Nephron (organoid): Measurements from ENCODE around the gene PDLIM5.

ENCODE experiments used
- H3K27ac Mint-ChIP-seq, 3 experiments: 2 replicates each; pipeline ENCODE4 v1.8.0; 2020; ENCODE audit warnings: mixed read lengths in 3 of 3, mild to moderate bottlenecking in 2 of 3, moderate library complexity in 1 of 3
- H3K27me3 Mint-ChIP-seq: 2 replicates; pipeline ENCODE4 v1.8.0; 2021; ENCODE audit warnings: low read depth, mild to moderate bottlenecking, moderate library complexity, mixed read lengths
- H3K36me3 Mint-ChIP-seq: 2 replicates; pipeline ENCODE4 v1.8.0; 2020; ENCODE audit warnings: low read depth, mixed read lengths
- H3K4me1 Mint-ChIP-seq: 2 replicates; pipeline ENCODE4 v1.8.0; 2020; ENCODE audit warnings: mixed read lengths
- H3K4me3 Mint-ChIP-seq, 3 experiments: 2 replicates each; pipeline ENCODE4 v1.8.0; 2020; ENCODE audit warnings: mild to moderate bottlenecking in 3 of 3, mixed read lengths in 3 of 3, moderate library complexity in 2 of 3
- H3K9me3 Mint-ChIP-seq: 2 replicates; pipeline ENCODE4 v1.8.0; 2020; ENCODE audit warnings: mixed read lengths
- TF ChIP-seq, protein P1 (sequence below), 3 experiments: fragments of 200-600 bp; sonication (generic); IDR thresholded peaks; one replicate each; pipeline ENCODE4 v1.5.0; 2021; ENCODE audit warnings: antibody characterized with exemption in 3 of 3; ENCODE audit not compliant: unreplicated experiment in 3 of 3

Gene PDLIM5

GRCh38 chr4:94636004-94636403 is 184.3 kb downstream of the PDLIM5 start:
- Mint-ChIP-seq H3K27me3 (no peaks in the 10 kb centered on the region), H3K9me3 (no peaks in the 10 kb centered on the region), H3K4me1 (peaks cover 10% of the 10 kb centered on the region), H3K4me3 (no peak overlapping the region), H3K36me3 (peaks cover 25% of the 10 kb centered on the region), H3K27ac (no peak overlapping the region)
- TF ChIP-seq, protein P1, sequence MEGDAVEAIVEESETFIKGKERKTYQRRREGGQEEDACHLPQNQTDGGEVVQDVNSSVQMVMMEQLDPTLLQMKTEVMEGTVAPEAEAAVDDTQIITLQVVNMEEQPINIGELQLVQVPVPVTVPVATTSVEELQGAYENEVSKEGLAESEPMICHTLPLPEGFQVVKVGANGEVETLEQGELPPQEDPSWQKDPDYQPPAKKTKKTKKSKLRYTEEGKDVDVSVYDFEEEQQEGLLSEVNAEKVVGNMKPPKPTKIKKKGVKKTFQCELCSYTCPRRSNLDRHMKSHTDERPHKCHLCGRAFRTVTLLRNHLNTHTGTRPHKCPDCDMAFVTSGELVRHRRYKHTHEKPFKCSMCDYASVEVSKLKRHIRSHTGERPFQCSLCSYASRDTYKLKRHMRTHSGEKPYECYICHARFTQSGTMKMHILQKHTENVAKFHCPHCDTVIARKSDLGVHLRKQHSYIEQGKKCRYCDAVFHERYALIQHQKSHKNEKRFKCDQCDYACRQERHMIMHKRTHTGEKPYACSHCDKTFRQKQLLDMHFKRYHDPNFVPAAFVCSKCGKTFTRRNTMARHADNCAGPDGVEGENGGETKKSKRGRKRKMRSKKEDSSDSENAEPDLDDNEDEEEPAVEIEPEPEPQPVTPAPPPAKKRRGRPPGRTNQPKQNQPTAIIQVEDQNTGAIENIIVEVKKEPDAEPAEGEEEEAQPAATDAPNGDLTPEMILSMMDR (IDR thresholded peaks at IDR 0.05; ENCODE audit: unreplicated experiment in 3 of 3) = no peak

DNA sequence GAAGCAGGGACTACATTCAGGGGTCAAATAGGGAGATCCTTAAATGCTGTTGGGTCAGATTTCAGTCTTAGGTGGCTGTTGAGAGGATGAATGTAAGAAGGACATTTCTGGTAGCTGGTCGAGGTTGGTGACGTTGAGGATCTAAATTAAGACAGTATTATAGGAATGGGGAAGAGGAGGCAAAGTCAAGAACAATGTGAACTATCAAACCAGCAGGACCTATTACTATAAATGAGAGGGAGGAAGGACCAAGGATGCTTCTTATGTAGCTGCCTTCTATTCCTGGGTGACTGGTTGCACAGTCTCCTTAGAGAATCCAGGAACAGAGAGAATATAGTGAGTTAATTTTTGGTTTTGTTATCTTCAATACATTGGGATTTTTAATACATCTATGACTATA is 187.6 kb downstream of the PDLIM5 start:
- H3K4me3 Mint-ChIP-seq = no peak overlapping the region
- no peaks in the 10 kb centered on the region for H3K27me3 Mint-ChIP-seq
- TF ChIP-seq, protein P1 (IDR thresholded peaks at IDR 0.05; ENCODE audit: unreplicated experiment in 3 of 3) = no peak
- H3K27ac Mint-ChIP-seq = peak overlapping the region in 2 of 3 experiments; percentile 11 to 19
- peaks cover 3% of the 10 kb centered on the region for H3K4me1 Mint-ChIP-seq
- no peaks in the 10 kb centered on the region for H3K9me3 Mint-ChIP-seq
- peaks cover 19% of the 10 kb centered on the region for H3K36me3 Mint-ChIP-seq

GRCh38 chr4:94640151-94640550 is 188.4 kb downstream of the PDLIM5 start:
- Mint-ChIP-seq H3K4me1 (no peaks in the 10 kb centered on the region), H3K36me3 (peaks cover 16% of the 10 kb centered on the region), H3K9me3 (no peaks in the 10 kb centered on the region), H3K27me3 (no peaks in the 10 kb centered on the region), H3K27ac (peak overlapping the region in 2 of 3 experiments; percentile 45 to 81), H3K4me3 (no peak overlapping the region)
- TF ChIP-seq, protein P1 (IDR thresholded peaks at IDR 0.05; ENCODE audit: unreplicated experiment in 3 of 3) = no peak

- peaks cover 31% of the 10 kb centered on the region for H3K36me3 Mint-ChIP-seq
- H3K27me3 Mint-ChIP-seq = no peaks in the 10 kb centered on the region
- no peak overlapping the region for H3K4me3 Mint-ChIP-seq
- H3K27ac Mint-ChIP-seq = peak overlapping the region; percentile 74 to 90 (median 77)
- H3K4me1 Mint-ChIP-seq = no peaks in the 10 kb centered on the region
- TF ChIP-seq, protein P1 (IDR thresholded peaks at IDR 0.05; ENCODE audit: unreplicated experiment in 3 of 3) = no peak
- H3K9me3 Mint-ChIP-seq = no peaks in the 10 kb centered on the region
Observed at GRCh38 chr4:94641702-94642560, 190.2 kb downstream of the PDLIM5 start.

- H3K9me3 Mint-ChIP-seq = no peaks in the 10 kb centered on the region
- H3K27me3 Mint-ChIP-seq = no peaks in the 10 kb centered on the region
- H3K27ac Mint-ChIP-seq = peak overlapping the region; percentile 74 to 90 (median 77)
- TF ChIP-seq, protein P1 (IDR thresholded peaks at IDR 0.05; ENCODE audit: unreplicated experiment in 3 of 3) = no peak
- H3K4me3 Mint-ChIP-seq = no peak overlapping the region
- H3K36me3 Mint-ChIP-seq = peaks cover 33% of the 10 kb centered on the region
- H3K4me1 Mint-ChIP-seq = no peaks in the 10 kb centered on the region
Observed at GRCh38 chr4:94642561-94642866, 190.8 kb downstream of the PDLIM5 start.

DNA sequence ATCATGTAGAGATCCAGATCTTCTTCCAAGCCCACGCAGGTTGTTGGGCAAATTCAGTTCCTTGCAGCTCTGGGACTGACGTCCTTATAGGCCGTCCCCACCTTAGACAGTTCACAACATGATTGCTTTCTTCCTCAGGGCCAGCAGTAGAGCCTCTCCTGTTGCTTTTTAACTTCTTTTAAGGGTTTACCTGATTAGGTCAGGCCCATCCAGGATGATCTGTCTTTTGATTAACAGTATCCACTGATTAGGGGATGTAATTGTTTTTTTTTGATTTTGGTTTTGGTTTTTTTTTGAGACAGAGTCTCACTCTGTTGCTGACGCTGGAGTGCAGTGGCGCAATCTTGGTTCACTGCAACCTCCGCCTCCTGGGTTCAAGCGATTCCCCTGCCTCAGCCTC is 197.0 kb downstream of the PDLIM5 start:
- no peak overlapping the region for H3K4me3 Mint-ChIP-seq
- TF ChIP-seq, protein P1 (IDR thresholded peaks at IDR 0.05; ENCODE audit: unreplicated experiment in 3 of 3) = no peak
- peaks cover 32% of the 10 kb centered on the region for H3K36me3 Mint-ChIP-seq

More for the DNA sequence above, 197.0 kb downstream of the PDLIM5 start:
- H3K27ac Mint-ChIP-seq = no peak overlapping the region
- no peaks in the 10 kb centered on the region for H3K9me3 Mint-ChIP-seq
- no peaks in the 10 kb centered on the region for H3K27me3 Mint-ChIP-seq
- peaks cover 10% of the 10 kb centered on the region for H3K4me1 Mint-ChIP-seq
